ENCODE data around the gene TRIM2. TPM values are rescaled to one million over a fixed set of nuclear protein-coding genes. Genes with fewer than 3 reads are reported as not detected.
A peak's percentile ranks its signal among the peaks of the same experiment; 100 is the strongest.

The TRIM2 gene
- total and polyA plus RNA-seq, 4 donors = 126 to 487 (median 173) TPM

DNA sequence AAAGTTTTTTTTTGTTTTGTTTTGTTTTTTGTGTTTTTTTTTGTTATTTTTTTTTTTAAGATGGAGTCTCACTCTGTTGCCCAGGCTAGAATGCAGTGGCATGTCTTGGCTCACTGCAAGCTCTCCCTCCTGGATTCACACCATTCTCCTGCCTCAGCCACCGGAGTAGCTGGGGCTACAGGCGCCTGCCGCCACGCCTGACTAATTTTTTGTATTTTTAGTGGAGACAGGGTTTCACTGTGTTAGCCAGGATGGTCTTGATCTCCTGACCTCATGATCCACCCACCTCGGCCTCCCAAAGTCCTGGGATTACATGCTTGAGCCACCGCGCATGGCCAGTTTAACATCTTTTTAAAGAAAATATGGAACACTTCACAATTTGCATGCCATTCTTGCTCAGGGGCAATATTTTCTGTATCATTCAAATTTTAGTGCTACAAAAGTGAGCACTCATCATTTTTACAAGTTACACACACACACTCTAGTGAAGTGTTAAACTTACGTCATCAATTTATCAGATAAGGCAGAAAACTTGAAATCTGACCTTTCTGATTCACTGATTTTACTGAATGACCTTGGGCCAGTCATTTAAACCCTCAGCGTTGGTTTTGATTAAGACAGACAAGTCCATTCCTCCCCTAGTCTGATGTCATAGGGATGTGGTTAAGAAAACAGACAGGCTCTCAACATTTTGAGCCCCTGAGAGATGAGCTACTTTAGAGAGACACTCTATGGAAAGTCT is 61.2 kb downstream of the TRIM2 start:
- DNase-seq (ENCODE audit: low read depth in 4 of 6, low spot score in 6 of 6) = no peak
- Histone ChIP-seq H3K27ac (ENCODE audit: low read depth, low read length) (no peak overlapping the region), H3K27me3 (ENCODE audit: control insufficient read depth, insufficient read depth, low read length) (no peaks in the 10 kb centered on the region), H3K4me1 (ENCODE audit: control insufficient read depth, insufficient read depth, low read length) (peaks cover 35% of the 10 kb centered on the region), H3K9me3 (ENCODE audit: control insufficient read depth, insufficient read depth, low read length) (no peaks in the 10 kb centered on the region), H3K4me3 (ENCODE audit: low read depth, low read length) (no peak overlapping the region), H3K36me3 (ENCODE audit: control insufficient read depth, insufficient read depth, low read length) (peaks cover 8% of the 10 kb centered on the region)
- 80% methylated on average over 1 of the region's 9 CpGs for WGBS (ENCODE audit: insufficient coverage)

DNA sequence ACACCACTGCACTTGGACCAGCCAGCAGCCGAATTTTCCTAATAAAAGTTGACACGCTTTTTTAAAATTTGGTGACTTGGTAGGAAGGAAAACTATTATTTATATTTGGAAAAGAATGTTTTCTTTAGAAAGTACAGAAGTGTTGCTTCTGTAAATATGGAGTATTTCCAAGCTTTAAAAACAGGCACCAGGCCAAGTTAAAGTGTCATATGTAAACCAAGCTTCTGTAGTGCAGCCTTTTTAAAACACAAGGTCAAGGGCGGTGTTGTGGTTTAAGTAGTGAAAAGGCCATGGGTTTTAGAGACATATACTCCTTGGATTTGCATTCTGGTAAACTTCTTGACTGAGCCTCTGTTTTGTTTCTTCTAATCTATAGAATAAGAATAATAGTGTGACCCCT is 62.7 kb downstream of the TRIM2 start:
- DNase-seq (ENCODE audit: low read depth in 4 of 6, low spot score in 6 of 6) = peak in 1 of 6 donors; percentile 58
- Histone ChIP-seq H3K27ac (ENCODE audit: low read depth, low read length) (no peak overlapping the region), H3K9me3 (ENCODE audit: control insufficient read depth, insufficient read depth, low read length) (no peaks in the 10 kb centered on the region), H3K4me3 (ENCODE audit: low read depth, low read length) (no peak overlapping the region), H3K4me1 (ENCODE audit: control insufficient read depth, insufficient read depth, low read length) (peaks cover 31% of the 10 kb centered on the region), H3K36me3 (ENCODE audit: control insufficient read depth, insufficient read depth, low read length) (peaks cover 10% of the 10 kb centered on the region), H3K27me3 (ENCODE audit: control insufficient read depth, insufficient read depth, low read length) (no peaks in the 10 kb centered on the region)
- no CpG with 5 or more reads among the region's 3 CpGs for WGBS (ENCODE audit: insufficient coverage)

DNA sequence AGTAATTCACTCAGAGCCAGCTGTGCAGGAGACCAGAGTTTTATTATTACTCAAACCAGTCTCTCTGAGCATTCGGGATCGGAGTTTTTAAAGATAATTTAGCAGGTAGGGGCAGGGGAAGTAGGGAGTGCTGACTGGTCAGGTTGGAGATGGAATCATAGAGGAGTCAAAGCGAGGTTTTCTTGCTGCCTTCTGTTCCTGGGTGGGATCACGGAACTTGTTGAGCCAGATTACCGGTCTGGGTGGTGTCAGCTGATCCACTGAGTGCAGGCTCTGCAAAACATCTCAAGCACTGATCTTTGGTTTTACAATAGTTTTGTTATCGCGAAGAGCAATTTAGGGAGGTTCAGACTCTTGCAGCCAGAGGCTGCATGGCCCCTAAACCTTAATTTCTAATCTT is 63.6 kb downstream of the TRIM2 start:
- Histone ChIP-seq H3K9me3 (ENCODE audit: control insufficient read depth, insufficient read depth, low read length) (no peaks in the 10 kb centered on the region), H3K27me3 (ENCODE audit: control insufficient read depth, insufficient read depth, low read length) (no peaks in the 10 kb centered on the region), H3K4me3 (ENCODE audit: low read depth, low read length) (no peak overlapping the region), H3K4me1 (ENCODE audit: control insufficient read depth, insufficient read depth, low read length) (peaks cover 29% of the 10 kb centered on the region), H3K27ac (ENCODE audit: low read depth, low read length) (peak overlapping the region; percentile 78), H3K36me3 (ENCODE audit: control insufficient read depth, insufficient read depth, low read length) (peaks cover 16% of the 10 kb centered on the region)
- 71% methylated on average over 5 of the region's 7 CpGs for WGBS (ENCODE audit: insufficient coverage)
- no peak for DNase-seq (ENCODE audit: low read depth in 4 of 6, low spot score in 6 of 6)

DNA sequence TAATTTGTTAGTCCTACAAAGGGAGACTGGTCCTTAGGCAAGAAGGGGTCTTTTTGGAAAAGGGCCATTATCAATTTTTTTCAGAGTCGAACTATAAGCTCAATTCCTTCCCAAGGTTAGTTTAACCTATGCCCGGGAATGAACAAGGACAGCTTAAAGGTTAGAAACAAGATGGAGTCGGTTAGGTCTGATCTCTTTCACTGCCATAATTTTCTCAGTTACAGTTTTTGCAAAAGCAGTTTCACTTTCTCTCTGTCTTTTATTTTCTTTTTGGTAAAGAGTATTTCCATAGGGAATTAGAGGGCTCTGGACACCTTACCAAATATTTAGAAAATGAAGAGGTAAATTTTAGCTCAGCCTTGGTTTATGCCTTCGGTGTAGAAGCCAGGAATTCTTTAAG is 64.1 kb downstream of the TRIM2 start:
- Histone ChIP-seq H3K4me1 (ENCODE audit: control insufficient read depth, insufficient read depth, low read length) (peaks cover 26% of the 10 kb centered on the region), H3K27me3 (ENCODE audit: control insufficient read depth, insufficient read depth, low read length) (no peaks in the 10 kb centered on the region), H3K27ac (ENCODE audit: low read depth, low read length) (peak overlapping the region; percentile 78), H3K36me3 (ENCODE audit: control insufficient read depth, insufficient read depth, low read length) (peaks cover 16% of the 10 kb centered on the region), H3K9me3 (ENCODE audit: control insufficient read depth, insufficient read depth, low read length) (no peaks in the 10 kb centered on the region), H3K4me3 (ENCODE audit: low read depth, low read length) (no peak overlapping the region)
- WGBS (ENCODE audit: insufficient coverage) = no CpG with 5 or more reads among the region's 4 CpGs
- DNase-seq (ENCODE audit: low read depth in 4 of 6, low spot score in 6 of 6) = no peak

DNA sequence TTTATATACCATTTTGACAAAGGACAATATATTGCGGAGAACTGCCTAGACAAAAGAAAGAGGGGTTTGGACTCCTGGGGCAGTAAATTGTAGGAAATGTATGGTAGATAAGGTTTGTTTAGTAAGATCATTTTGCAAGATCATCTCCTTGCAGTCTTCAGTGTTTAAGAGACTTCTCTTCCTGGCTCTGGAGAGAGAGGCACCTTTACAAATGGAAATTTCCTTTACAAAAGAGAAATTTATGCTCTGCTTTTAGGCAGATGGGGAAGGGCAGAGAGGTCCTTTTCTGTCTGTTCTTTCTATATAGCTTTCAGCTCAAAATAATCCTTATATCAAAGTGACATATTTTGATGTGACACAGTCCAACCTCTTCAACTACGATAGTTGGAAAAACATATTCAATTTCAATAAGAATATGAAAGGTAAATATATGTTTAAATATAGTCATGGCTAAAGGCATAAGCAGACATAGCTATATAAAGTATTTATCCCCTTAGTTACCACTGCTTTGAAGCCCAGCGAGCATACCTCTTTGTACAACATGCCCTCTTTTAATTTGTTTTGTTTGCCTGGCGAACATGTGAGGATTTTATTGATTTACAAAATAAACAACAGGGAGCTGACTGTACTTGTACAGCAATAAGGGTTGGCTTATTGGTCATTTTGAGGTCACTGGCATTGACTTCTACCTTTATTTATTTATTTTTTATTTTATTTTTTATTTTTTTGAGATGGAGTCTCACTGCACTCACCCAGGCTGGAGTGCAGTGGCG is 65.2 kb downstream of the TRIM2 start:
- Histone ChIP-seq H3K27me3 (ENCODE audit: control insufficient read depth, insufficient read depth, low read length) (no peaks in the 10 kb centered on the region), H3K36me3 (ENCODE audit: control insufficient read depth, insufficient read depth, low read length) (peaks cover 16% of the 10 kb centered on the region), H3K27ac (ENCODE audit: low read depth, low read length) (peak overlapping the region; percentile 33), H3K4me1 (ENCODE audit: control insufficient read depth, insufficient read depth, low read length) (peaks cover 26% of the 10 kb centered on the region), H3K4me3 (ENCODE audit: low read depth, low read length) (no peak overlapping the region), H3K9me3 (ENCODE audit: control insufficient read depth, insufficient read depth, low read length) (no peaks in the 10 kb centered on the region)
- WGBS (ENCODE audit: insufficient coverage) = 100% methylated on average over 1 of the region's 5 CpGs
- no peak for DNase-seq (ENCODE audit: low read depth in 4 of 6, low spot score in 6 of 6)

DNA sequence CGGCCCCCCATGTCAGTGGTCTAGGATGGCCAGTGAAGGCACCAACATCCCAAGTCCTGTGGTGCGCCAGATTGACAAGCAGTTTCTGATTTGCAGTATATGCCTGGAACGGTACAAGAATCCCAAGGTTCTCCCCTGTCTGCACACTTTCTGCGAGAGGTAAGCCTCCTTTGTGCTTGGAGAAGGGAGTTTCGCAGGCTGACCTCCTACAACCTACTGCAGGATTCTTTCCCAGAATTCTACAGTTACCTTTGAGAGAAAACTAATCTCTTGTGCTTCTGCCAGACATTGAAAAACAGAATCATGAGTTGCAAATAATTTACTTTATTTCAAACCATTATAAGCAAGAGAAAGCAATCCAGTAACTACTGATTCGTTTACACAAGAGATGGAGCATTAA is 66.1 kb downstream of the TRIM2 start:
- no peak for DNase-seq (ENCODE audit: low read depth in 4 of 6, low spot score in 6 of 6)
- Histone ChIP-seq H3K36me3 (ENCODE audit: control insufficient read depth, insufficient read depth, low read length) (peaks cover 16% of the 10 kb centered on the region), H3K27ac (ENCODE audit: low read depth, low read length) (no peak overlapping the region), H3K27me3 (ENCODE audit: control insufficient read depth, insufficient read depth, low read length) (no peaks in the 10 kb centered on the region), H3K4me1 (ENCODE audit: control insufficient read depth, insufficient read depth, low read length) (peaks cover 24% of the 10 kb centered on the region), H3K4me3 (ENCODE audit: low read depth, low read length) (no peak overlapping the region), H3K9me3 (ENCODE audit: control insufficient read depth, insufficient read depth, low read length) (no peaks in the 10 kb centered on the region)
- WGBS (ENCODE audit: insufficient coverage) = 100% methylated on average over 1 of the region's 6 CpGs

DNA sequence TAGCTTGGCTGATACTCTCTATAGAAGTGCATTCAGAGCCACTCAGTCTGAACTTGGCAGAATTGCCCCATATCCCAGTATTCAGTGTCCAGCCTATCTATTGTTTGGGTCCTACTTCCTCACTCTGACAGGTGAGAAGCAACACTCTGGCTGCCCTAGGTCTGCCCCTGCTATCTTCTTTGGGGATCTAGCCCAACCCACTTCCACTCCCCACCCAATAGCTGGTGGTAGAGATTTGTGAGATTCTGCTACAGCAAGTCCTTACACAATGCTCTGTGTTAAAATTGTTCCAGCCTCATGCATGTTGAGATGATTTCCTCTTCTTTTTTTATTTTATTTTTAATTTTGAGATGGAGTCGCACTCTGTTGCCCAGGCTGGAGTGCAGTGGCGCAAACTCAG is 67.6 kb downstream of the TRIM2 start:
- no peak for DNase-seq (ENCODE audit: low read depth in 4 of 6, low spot score in 6 of 6)
- Histone ChIP-seq H3K36me3 (ENCODE audit: control insufficient read depth, insufficient read depth, low read length) (peaks cover 20% of the 10 kb centered on the region), H3K4me1 (ENCODE audit: control insufficient read depth, insufficient read depth, low read length) (peaks cover 23% of the 10 kb centered on the region), H3K4me3 (ENCODE audit: low read depth, low read length) (no peak overlapping the region), H3K9me3 (ENCODE audit: control insufficient read depth, insufficient read depth, low read length) (no peaks in the 10 kb centered on the region), H3K27me3 (ENCODE audit: control insufficient read depth, insufficient read depth, low read length) (no peaks in the 10 kb centered on the region), H3K27ac (ENCODE audit: low read depth, low read length) (no peak overlapping the region)
- 92% methylated on average over 2 of the region's 2 CpGs for WGBS (ENCODE audit: insufficient coverage)

DNA sequence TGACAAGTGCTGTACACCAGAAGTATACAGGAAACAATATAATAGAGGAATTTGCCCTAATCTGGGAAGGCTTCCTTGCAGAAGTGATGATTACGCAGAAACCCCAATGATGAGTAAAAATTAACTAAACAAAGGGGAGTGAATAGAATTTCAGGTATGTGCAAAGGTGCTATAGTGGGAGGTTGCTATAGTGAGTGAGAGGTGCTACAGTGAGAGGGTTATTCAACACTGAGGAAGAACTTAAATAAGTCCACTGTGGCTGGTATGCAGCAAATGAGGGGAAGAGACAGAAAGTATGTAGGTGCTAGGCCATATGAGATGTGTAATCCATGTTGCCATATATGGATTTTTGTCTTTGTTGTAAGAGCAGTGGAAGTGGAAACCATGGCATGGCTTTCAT is 69.5 kb downstream of the TRIM2 start:
- Histone ChIP-seq H3K9me3 (ENCODE audit: control insufficient read depth, insufficient read depth, low read length) (no peaks in the 10 kb centered on the region), H3K27me3 (ENCODE audit: control insufficient read depth, insufficient read depth, low read length) (no peaks in the 10 kb centered on the region), H3K36me3 (ENCODE audit: control insufficient read depth, insufficient read depth, low read length) (peaks cover 33% of the 10 kb centered on the region), H3K27ac (ENCODE audit: low read depth, low read length) (no peak overlapping the region), H3K4me1 (ENCODE audit: control insufficient read depth, insufficient read depth, low read length) (peaks cover 11% of the 10 kb centered on the region), H3K4me3 (ENCODE audit: low read depth, low read length) (no peak overlapping the region)
- no peak for DNase-seq (ENCODE audit: low read depth in 4 of 6, low spot score in 6 of 6)
- WGBS (ENCODE audit: insufficient coverage) = 100% methylated on average over 1 of the region's 1 CpG

DNA sequence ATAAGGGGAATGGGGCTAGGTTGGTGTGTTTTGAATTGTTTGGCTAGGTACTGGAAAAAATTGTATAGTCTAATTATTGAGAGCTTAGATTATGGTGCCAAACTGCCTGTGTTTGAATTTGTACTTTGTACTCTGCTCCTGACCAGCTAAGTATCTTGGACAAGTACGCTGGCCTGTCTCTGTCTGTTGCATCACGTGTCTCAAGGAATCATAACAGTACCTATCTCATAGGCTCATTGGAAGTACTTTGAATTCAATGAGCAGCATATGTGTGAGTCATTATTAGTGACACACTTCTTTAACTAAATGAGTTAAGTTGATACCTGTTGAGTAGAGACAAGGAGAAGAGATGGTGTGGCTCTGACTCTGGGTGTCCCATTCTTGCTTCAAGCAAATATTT is 70.7 kb downstream of the TRIM2 start:
- H3K36me3 ChIP-seq (ENCODE audit: control insufficient read depth, insufficient read depth, low read length) = peaks cover 36% of the 10 kb centered on the region
- peaks cover 8% of the 10 kb centered on the region for H3K4me1 ChIP-seq (ENCODE audit: control insufficient read depth, insufficient read depth, low read length)
- DNase-seq (ENCODE audit: low read depth in 4 of 6, low spot score in 6 of 6) = no peak
- H3K4me3 ChIP-seq (ENCODE audit: low read depth, low read length) = no peak overlapping the region
- no peak overlapping the region for H3K27ac ChIP-seq (ENCODE audit: low read depth, low read length)
- H3K27me3 ChIP-seq (ENCODE audit: control insufficient read depth, insufficient read depth, low read length) = no peaks in the 10 kb centered on the region
- H3K9me3 ChIP-seq (ENCODE audit: control insufficient read depth, insufficient read depth, low read length) = no peaks in the 10 kb centered on the region
- no CpG with 5 or more reads among the region's 2 CpGs for WGBS (ENCODE audit: insufficient coverage)
